ENCODE measurements around the gene BOK.

Gene BOK

GRCh38 chr2:241551599-241551997, 6.9 kb upstream of the BOK start:
- Histone ChIP-seq H3K4me3 (ENCODE audit: low read depth in 1 of 2, low read length in 2 of 2) (no peak overlapping the region), H3K27ac (ENCODE audit: low read length) (no peak overlapping the region), H3K9me3 (ENCODE audit: control insufficient read depth in 1 of 2, low read length in 2 of 2) (peaks cover 0 to 10% of the 10 kb centered on the region in 2 donors), H3K36me3 (ENCODE audit: control insufficient read depth in 1 of 2, insufficient read depth in 2 of 2, low read length in 2 of 2) (no peaks in the 10 kb centered on the region), H3K4me1 (ENCODE audit: control insufficient read depth in 1 of 2, insufficient read depth in 2 of 2, low read length in 2 of 2) (peaks cover 0 to 10% of the 10 kb centered on the region in 2 donors), H3K27me3 (ENCODE audit: low read depth, low read length) (no peaks in the 10 kb centered on the region)

- H3K27ac ChIP-seq (ENCODE audit: low read length), result no peak overlapping the region
- H3K4me3 ChIP-seq (ENCODE audit: low read depth in 1 of 2, low read length in 2 of 2), result no peak overlapping the region
- H3K4me1 ChIP-seq (ENCODE audit: control insufficient read depth in 1 of 2, insufficient read depth in 2 of 2, low read length in 2 of 2), result peaks cover 0 to 10% of the 10 kb centered on the region in 2 donors
- H3K9me3 ChIP-seq (ENCODE audit: control insufficient read depth in 1 of 2, low read length in 2 of 2), result peaks cover 0 to 13% of the 10 kb centered on the region in 2 donors
- H3K36me3 ChIP-seq (ENCODE audit: control insufficient read depth in 1 of 2, insufficient read depth in 2 of 2, low read length in 2 of 2), result no peaks in the 10 kb centered on the region
- no peaks in the 10 kb centered on the region for H3K27me3 ChIP-seq (ENCODE audit: low read depth, low read length)
These were observed 6.4 kb upstream of the BOK start for GRCh38 chr2:241551998-241552737.

GRCh38 chr2:241553512-241553830, 5.1 kb upstream of the BOK start:
- Histone ChIP-seq H3K27ac (ENCODE audit: low read length) (no peak overlapping the region), H3K27me3 (ENCODE audit: low read depth, low read length) (no peaks in the 10 kb centered on the region), H3K36me3 (ENCODE audit: control insufficient read depth in 1 of 2, insufficient read depth in 2 of 2, low read length in 2 of 2) (no peaks in the 10 kb centered on the region), H3K9me3 (ENCODE audit: control insufficient read depth in 1 of 2, low read length in 2 of 2) (peaks cover 0 to 18% of the 10 kb centered on the region in 2 donors), H3K4me3 (ENCODE audit: low read depth in 1 of 2, low read length in 2 of 2) (no peak overlapping the region), H3K4me1 (ENCODE audit: control insufficient read depth in 1 of 2, insufficient read depth in 2 of 2, low read length in 2 of 2) (peaks cover 0 to 14% of the 10 kb centered on the region in 2 donors)

- Histone ChIP-seq H3K4me1 (ENCODE audit: control insufficient read depth in 1 of 2, insufficient read depth in 2 of 2, low read length in 2 of 2) (peaks cover 0 to 16% of the 10 kb centered on the region in 2 donors), H3K27me3 (ENCODE audit: low read depth, low read length) (no peaks in the 10 kb centered on the region)
These were observed 4.6 kb upstream of the BOK start for GRCh38 chr2:241553981-241554380.

GRCh38 chr2:241554610-241555322, 3.8 kb upstream of the BOK start:
- H3K36me3 ChIP-seq (ENCODE audit: control insufficient read depth in 1 of 2, insufficient read depth in 2 of 2, low read length in 2 of 2), result no peaks in the 10 kb centered on the region
- peaks cover 0 to 23% of the 10 kb centered on the region in 2 donors for H3K4me1 ChIP-seq (ENCODE audit: control insufficient read depth in 1 of 2, insufficient read depth in 2 of 2, low read length in 2 of 2)

More at GRCh38 chr2:241553981-241554380, 4.6 kb upstream of the BOK start:
- Histone ChIP-seq H3K36me3 (ENCODE audit: control insufficient read depth in 1 of 2, insufficient read depth in 2 of 2, low read length in 2 of 2) (no peaks in the 10 kb centered on the region), H3K4me3 (ENCODE audit: low read depth in 1 of 2, low read length in 2 of 2) (no peak overlapping the region), H3K27ac (ENCODE audit: low read length) (no peak overlapping the region), H3K9me3 (ENCODE audit: control insufficient read depth in 1 of 2, low read length in 2 of 2) (peaks cover 0 to 18% of the 10 kb centered on the region in 2 donors)

GRCh38 chr2:241555711-241556110, 2.8 kb upstream of the BOK start:
- peaks cover 4 to 26% of the 10 kb centered on the region in 2 donors for H3K4me1 ChIP-seq (ENCODE audit: control insufficient read depth in 1 of 2, insufficient read depth in 2 of 2, low read length in 2 of 2)
- no peaks in the 10 kb centered on the region for H3K36me3 ChIP-seq (ENCODE audit: control insufficient read depth in 1 of 2, insufficient read depth in 2 of 2, low read length in 2 of 2)
- H3K4me3 ChIP-seq (ENCODE audit: low read depth in 1 of 2, low read length in 2 of 2), result no peak overlapping the region
- H3K27ac ChIP-seq (ENCODE audit: low read length), result no peak overlapping the region
- no peaks in the 10 kb centered on the region for H3K27me3 ChIP-seq (ENCODE audit: low read depth, low read length)
- H3K9me3 ChIP-seq (ENCODE audit: control insufficient read depth in 1 of 2, low read length in 2 of 2), result peaks cover 0 to 18% of the 10 kb centered on the region in 2 donors

More at GRCh38 chr2:241554610-241555322, 3.8 kb upstream of the BOK start:
- no peaks in the 10 kb centered on the region for H3K27me3 ChIP-seq (ENCODE audit: low read depth, low read length)
- no peak overlapping the region for H3K4me3 ChIP-seq (ENCODE audit: low read depth in 1 of 2, low read length in 2 of 2)
- H3K9me3 ChIP-seq (ENCODE audit: control insufficient read depth in 1 of 2, low read length in 2 of 2), result peaks cover 0 to 18% of the 10 kb centered on the region in 2 donors
- no peak overlapping the region for H3K27ac ChIP-seq (ENCODE audit: low read length)

- Histone ChIP-seq H3K9me3 (ENCODE audit: control insufficient read depth in 1 of 2, low read length in 2 of 2) (peaks cover 0 to 18% of the 10 kb centered on the region in 2 donors), H3K36me3 (ENCODE audit: control insufficient read depth in 1 of 2, insufficient read depth in 2 of 2, low read length in 2 of 2) (no peaks in the 10 kb centered on the region), H3K27ac (ENCODE audit: low read length) (no peak overlapping the region), H3K4me1 (ENCODE audit: control insufficient read depth in 1 of 2, insufficient read depth in 2 of 2, low read length in 2 of 2) (peaks cover 4 to 31% of the 10 kb centered on the region in 2 donors), H3K4me3 (ENCODE audit: low read depth in 1 of 2, low read length in 2 of 2) (no peak overlapping the region), H3K27me3 (ENCODE audit: low read depth, low read length) (no peaks in the 10 kb centered on the region)
These were observed 1.8 kb upstream of the BOK start for GRCh38 chr2:241556746-241557145.

GRCh38 chr2:241559323-241560161, 997 bp downstream of the BOK start:
- peaks cover 4 to 53% of the 10 kb centered on the region in 2 donors for H3K4me1 ChIP-seq (ENCODE audit: control insufficient read depth in 1 of 2, insufficient read depth in 2 of 2, low read length in 2 of 2)
- no peak overlapping the region for H3K27ac ChIP-seq (ENCODE audit: low read length)
- H3K4me3 ChIP-seq (ENCODE audit: low read depth in 1 of 2, low read length in 2 of 2), result peak overlapping the region; percentile 44 to 71
- peaks cover 0 to 18% of the 10 kb centered on the region in 2 donors for H3K9me3 ChIP-seq (ENCODE audit: control insufficient read depth in 1 of 2, low read length in 2 of 2)
- no peaks in the 10 kb centered on the region for H3K36me3 ChIP-seq (ENCODE audit: control insufficient read depth in 1 of 2, insufficient read depth in 2 of 2, low read length in 2 of 2)
- H3K27me3 ChIP-seq (ENCODE audit: low read depth, low read length), result no peaks in the 10 kb centered on the region

GRCh38 chr2:241560162-241560882, 1.8 kb downstream of the BOK start:
- H3K4me1 ChIP-seq (ENCODE audit: control insufficient read depth in 1 of 2, insufficient read depth in 2 of 2, low read length in 2 of 2), result peaks cover 4 to 57% of the 10 kb centered on the region in 2 donors
- H3K9me3 ChIP-seq (ENCODE audit: control insufficient read depth in 1 of 2, low read length in 2 of 2), result peaks cover 0 to 18% of the 10 kb centered on the region in 2 donors
- peak overlapping the region; percentile 21 to 71 for H3K4me3 ChIP-seq (ENCODE audit: low read depth in 1 of 2, low read length in 2 of 2)
- no peak overlapping the region for H3K27ac ChIP-seq (ENCODE audit: low read length)
- H3K36me3 ChIP-seq (ENCODE audit: control insufficient read depth in 1 of 2, insufficient read depth in 2 of 2, low read length in 2 of 2), result no peaks in the 10 kb centered on the region
- no peaks in the 10 kb centered on the region for H3K27me3 ChIP-seq (ENCODE audit: low read depth, low read length)

GRCh38 chr2:241560883-241561474, 2.4 kb downstream of the BOK start:
- Histone ChIP-seq H3K4me3 (ENCODE audit: low read depth in 1 of 2, low read length in 2 of 2) (peak overlapping the region in 1 of 2 donors; percentile 71), H3K9me3 (ENCODE audit: control insufficient read depth in 1 of 2, low read length in 2 of 2) (peaks cover 0 to 13% of the 10 kb centered on the region in 2 donors), H3K27me3 (ENCODE audit: low read depth, low read length) (no peaks in the 10 kb centered on the region), H3K4me1 (ENCODE audit: control insufficient read depth in 1 of 2, insufficient read depth in 2 of 2, low read length in 2 of 2) (peaks cover 4 to 57% of the 10 kb centered on the region in 2 donors), H3K27ac (ENCODE audit: low read length) (no peak overlapping the region), H3K36me3 (ENCODE audit: control insufficient read depth in 1 of 2, insufficient read depth in 2 of 2, low read length in 2 of 2) (no peaks in the 10 kb centered on the region)

All from muscle layer of duodenum (tissue), 2 donors.